ENCODE data around the gene CANT1. TPM values are rescaled to one million over a fixed set of nuclear protein-coding genes. Genes with fewer than 3 reads are reported as not detected.

Gene CANT1
- total RNA-seq (10 to 100 TPM; 60.6 to 64.1 TPM), polyA plus RNA-seq (ENCODE audit: insufficient read depth, low read depth, low replicate concordance) (80.5 TPM)
- long read RNA-seq, donor 1, transcript CANT1-202 (5 exons, 3,252 nt) = major isoform, 8 of 21 reads
- long read RNA-seq, donor 1, transcript CANT1-201 (4 exons, 3,534 nt) = minor isoform, 6 of 21 reads
- long read RNA-seq, donor 1, partial matches to known transcripts = 5 of 21 reads
- long read RNA-seq, donor 1, other reads (novel, unspliced or antisense) = 0 of 21 reads
- long read RNA-seq, donor 2, transcript CANT1-202 (5 exons, 3,252 nt) = major isoform, 9 of 18 reads
- long read RNA-seq, donor 2, transcript CANT1-201 (4 exons, 3,534 nt) = major isoform, 9 of 18 reads
- long read RNA-seq, donor 2, partial matches to known transcripts = 0 of 18 reads
- long read RNA-seq, donor 2, other reads (novel, unspliced or antisense) = 0 of 18 reads

GRCh38 chr17:79009397-79010303, at the start of gene CANT1:
Gene CANT1 (minus strand): TSS chr17:79009764. CDS start chr17:78997622, 12,142 bp downstream.
- TF ChIP-seq CTCF (IDR thresholded peaks at IDR 0.05) (no peak), POLR2A (IDR thresholded peaks at IDR 0.05) (no peak)
- DNase-seq = peak; percentile 84
- Histone ChIP-seq H3K36me3 (ENCODE audit: low read depth, missing control alignments) (no peaks in the 10 kb centered on the region), H3K4me1 (peaks cover 28% of the 10 kb centered on the region), H3K9me3 (no peaks in the 10 kb centered on the region), H3K27ac (peak within 1 kb of the TSS; percentile 82), H3K27me3 (no peaks in the 10 kb centered on the region), H3K4me3 (peak within 1 kb of the TSS; percentile 77 to 96)
- 1% methylated on average over 38 to 48 of the region's 73 CpGs for WGBS, 2 donors
- intact Hi-C loops (cut with DNase I; ENCODE audit: low total_unique reads) = no loop called here

GRCh38 chr17:79057737-79058385, 48.3 kb upstream of the CANT1 start:
- Histone ChIP-seq H3K36me3 (ENCODE audit: low read depth, missing control alignments) (no peaks in the 10 kb centered on the region), H3K27me3 (no peaks in the 10 kb centered on the region), H3K27ac (no peak overlapping the region), H3K4me3 (no peak overlapping the region), H3K4me1 (no peaks in the 10 kb centered on the region), H3K9me3 (no peaks in the 10 kb centered on the region)
- intact Hi-C loops (cut with DNase I; ENCODE audit: low total_unique reads) = no loop called here
- no peak for TF ChIP-seq CTCF (IDR thresholded peaks at IDR 0.05)
- TF ChIP-seq POLR2A (IDR thresholded peaks at IDR 0.05) = no peak
- no peak for DNase-seq
- WGBS, 2 donors = 83 to 86% methylated on average over 10 of the region's 10 CpGs

GRCh38 chr17:79055197-79055596, 45.6 kb upstream of the CANT1 start:
- TF ChIP-seq POLR2A (IDR thresholded peaks at IDR 0.05) (no peak), CTCF (IDR thresholded peaks at IDR 0.05) (no peak)
- Histone ChIP-seq H3K27ac (peak overlapping the region in 1 of 2 donors; percentile 24), H3K4me3 (no peak overlapping the region), H3K4me1 (no peaks in the 10 kb centered on the region), H3K27me3 (no peaks in the 10 kb centered on the region), H3K9me3 (no peaks in the 10 kb centered on the region), H3K36me3 (ENCODE audit: low read depth, missing control alignments) (no peaks in the 10 kb centered on the region)
- no peak for DNase-seq
- intact Hi-C loops (cut with DNase I; ENCODE audit: low total_unique reads) = no loop called here
- 80 to 84% methylated on average over 5 of the region's 5 CpGs for WGBS, 2 donors

GRCh38 chr17:79054200-79054960, 44.8 kb upstream of the CANT1 start:
- intact Hi-C loops (cut with DNase I; ENCODE audit: low total_unique reads) = no loop called here
- TF ChIP-seq POLR2A (IDR thresholded peaks at IDR 0.05) (no peak), CTCF (IDR thresholded peaks at IDR 0.05) (no peak)
- 87 to 91% methylated on average over 2 of the region's 2 CpGs for WGBS, 2 donors
- no peaks in the 10 kb centered on the region for H3K4me1 ChIP-seq
- H3K36me3 ChIP-seq (ENCODE audit: low read depth, missing control alignments) = no peaks in the 10 kb centered on the region
- H3K27ac ChIP-seq = peak overlapping the region in 1 of 2 donors; percentile 24
- no peak overlapping the region for H3K4me3 ChIP-seq
- no peaks in the 10 kb centered on the region for H3K9me3 ChIP-seq
- DNase-seq = no peak
- H3K27me3 ChIP-seq = no peaks in the 10 kb centered on the region
